Left renal pelvis (tissue), 4 donors: ENCODE results near the gene PCDH1. TPM values are rescaled to one million over a fixed set of nuclear protein-coding genes. Genes with fewer than 3 reads are reported as not detected.
"Not testable (repeated sequence)": the region's sequence is repeated elsewhere in the genome, so short reads cannot be mapped to it uniquely, and the experiment has no call there.

ENCODE experiments used
- DNase-seq, 4 donors: peaks; one replicate each; pipeline ENCODE4 v3.0.0-alpha.2; 2013; ENCODE audit warnings: low read depth in 4 of 4, low spot score in 3 of 4
- polyA plus RNA-seq, 4 donors: library from polyadenylated mRNA; unstranded; fragments of 120-200 nt; gene quantifications; one replicate each; pipeline ENCODE4 v1.2.1, GENCODE V29; 2013; ENCODE audit not compliant: insufficient read length in 4 of 4

Gene PCDH1
- polyA plus RNA-seq, 4 donors, result 8.8 to 24.9 (median 23.2) TPM

DNA sequence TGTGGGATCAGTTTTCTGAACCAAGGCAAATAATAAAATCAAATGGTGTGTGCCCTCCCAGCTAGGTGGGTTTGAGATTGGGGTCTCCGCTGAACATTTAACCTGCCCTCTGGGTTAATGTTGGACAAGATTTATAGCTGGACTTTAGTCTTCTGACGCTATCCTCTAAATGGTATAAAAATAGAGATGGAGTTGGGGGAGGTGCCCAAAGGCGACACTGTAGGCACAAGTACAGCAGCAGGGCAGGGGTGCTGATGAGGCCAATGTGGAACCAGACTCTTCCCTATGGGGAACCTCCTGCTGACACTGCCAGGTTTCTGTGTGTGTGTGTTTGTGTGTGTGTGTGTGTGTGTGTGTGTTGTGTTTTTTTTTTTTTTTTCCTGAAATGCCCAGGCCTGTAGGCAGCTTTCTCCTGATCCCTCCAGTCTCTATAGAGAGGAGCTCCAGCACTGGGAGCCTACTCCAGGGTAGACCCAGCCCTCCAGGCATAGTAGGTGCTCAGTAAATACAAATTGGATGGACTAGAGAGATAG lies 37.9 kb downstream of the PCDH1 start:
- no peak for DNase-seq

DNA sequence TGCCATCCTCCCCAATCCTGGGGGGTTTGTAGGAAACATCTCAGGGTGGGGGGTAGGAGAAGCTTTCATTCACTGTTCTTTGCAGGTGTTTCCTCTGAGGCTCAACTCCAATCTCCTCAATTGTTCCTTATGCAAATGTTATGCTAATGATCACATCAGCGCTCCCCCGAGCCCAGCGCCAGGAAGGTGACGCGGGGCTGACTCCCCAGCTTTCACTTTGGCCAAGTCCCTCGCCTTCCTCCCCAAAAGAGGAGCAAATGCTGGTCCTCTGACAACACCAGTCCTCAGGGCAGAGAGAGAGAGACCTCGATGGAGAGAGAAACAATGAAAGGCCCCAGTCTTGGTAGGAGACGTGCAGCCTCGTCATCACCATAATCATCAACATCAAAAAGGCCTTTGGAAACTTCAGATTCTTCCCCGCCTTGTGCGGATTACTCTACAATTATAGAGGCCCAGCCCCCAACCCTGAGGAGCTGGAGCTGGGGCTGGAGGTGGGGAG lies 39.1 kb downstream of the PCDH1 start:
- DNase-seq, result no peak

DNA sequence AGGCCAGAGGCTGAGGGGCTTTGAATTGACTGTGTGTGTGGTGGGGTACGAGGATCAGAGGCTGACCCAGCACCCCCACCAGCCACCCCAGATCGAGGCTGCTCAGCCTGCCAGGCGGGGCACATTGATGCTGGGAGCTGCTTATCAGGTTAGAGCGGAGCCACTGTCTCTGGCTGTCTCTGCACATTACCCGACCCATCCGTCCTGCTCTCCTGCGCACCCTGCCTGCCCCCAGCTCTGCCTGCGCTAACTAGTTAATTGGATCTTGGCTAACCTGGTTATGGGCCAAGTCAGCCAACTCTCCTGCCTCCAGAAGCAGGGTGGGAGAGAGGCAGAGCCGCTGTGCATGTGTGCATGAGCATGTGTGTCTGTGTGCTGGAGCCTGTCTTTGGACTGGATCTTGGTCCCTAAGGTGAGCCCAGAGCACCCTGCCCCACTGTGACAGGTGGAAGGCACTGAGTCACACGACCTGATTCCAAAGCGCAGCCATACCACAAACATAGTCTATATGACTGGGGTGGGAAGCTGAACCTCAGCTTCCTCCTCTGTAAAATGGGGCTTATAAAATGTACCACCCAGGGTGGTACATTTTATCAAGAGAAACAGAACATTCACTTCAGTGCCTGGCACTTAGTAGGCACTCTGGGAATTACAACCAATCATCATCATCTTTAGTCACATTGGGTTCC lies 39.7 kb downstream of the PCDH1 start:
- no peak for DNase-seq

DNA sequence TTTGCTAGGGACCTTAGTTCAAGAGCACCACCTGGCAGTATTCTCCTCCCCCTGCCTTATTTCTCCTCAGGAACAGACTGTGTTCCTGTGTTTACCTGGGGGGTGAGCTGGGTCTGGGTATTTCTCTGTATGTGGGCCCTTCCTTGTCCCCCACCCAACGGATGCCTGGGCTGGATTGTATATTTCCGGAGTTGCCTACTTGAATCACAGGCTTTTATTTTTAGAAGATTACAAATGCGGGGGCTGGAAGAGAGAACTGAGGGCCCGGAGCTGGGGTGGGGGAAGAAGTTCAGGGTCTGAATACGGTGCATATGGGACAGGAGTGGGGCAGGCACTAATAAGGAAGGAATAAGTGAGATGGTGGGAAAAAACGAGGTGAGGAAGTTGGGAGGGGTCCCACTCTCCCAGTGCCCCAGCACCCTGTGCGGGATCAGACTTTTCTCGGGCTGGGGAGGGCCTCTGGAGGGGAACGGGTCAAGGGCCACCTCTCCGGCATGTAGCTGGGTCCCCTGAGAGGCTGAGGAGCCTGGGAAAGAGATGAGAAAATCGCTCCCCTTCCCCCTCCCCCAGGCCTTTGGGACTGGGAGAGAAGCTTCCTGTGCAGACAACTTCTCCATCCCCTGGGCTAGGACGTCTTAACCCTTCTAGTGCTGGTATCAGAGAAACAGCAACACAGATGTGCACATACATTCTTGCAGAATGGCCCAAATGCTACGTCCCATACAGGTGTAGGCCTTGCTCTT lies 42.1 kb downstream of the PCDH1 start:
- no peak for DNase-seq

DNA sequence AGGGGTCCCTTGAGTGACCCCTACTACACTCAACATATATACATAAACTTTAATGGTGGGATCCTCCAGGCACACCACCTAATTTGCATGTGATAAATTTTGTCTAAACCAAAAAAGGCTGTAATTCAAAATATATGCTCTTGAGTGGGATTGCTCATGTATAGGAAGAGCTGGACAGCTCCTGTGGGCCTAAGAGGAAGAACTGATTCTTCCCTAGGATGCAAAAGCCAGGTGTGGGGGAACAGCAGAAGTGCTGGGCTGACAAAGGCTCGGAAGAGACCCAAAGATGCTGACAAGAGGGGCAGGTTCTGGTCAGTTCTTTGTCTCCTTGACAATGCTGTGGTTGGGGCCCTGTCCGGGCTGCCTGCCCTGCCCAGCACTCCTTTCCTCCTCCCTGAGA lies 43.9 kb downstream of the PCDH1 start:
- DNase-seq, result no peak

DNA sequence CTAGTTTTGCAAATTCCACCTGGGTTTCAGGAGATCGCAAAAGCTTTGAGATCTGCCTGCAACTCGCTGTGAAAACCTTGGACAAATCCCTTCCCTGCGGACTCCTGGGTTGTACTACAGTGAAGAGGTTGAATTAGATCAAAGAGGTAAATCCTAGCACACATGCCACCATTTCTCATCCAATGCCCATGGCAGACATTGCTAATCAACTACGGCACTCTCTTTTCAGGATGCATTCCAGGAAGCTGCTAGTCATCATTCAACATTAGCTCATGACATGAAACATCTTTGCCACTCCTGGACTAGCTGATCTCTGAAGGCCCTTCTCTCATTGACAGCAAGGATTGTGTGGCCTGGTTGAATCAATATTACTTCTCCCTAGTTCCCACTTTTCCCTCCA lies 46.1 kb downstream of the PCDH1 start:
- no peak for DNase-seq

DNA sequence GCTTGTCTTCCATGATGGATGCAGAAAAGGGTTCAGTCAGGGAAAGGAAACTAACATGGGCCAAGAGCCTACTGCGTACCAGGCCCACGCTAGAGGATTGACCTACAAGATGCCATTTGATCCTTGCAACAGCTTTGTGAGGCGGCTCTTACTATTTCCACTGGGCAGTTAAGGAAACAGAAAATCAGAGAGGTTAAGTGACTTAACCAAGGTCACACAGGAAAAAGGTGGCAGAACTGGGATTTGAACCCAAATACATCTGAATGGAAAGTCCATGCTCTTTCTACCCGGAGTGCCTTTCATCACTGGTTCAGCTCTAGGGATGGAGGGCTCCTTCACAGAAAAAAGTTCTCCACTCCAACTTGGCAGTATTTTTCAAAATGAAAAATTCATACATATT lies 50.0 kb downstream of the PCDH1 start:
- DNase-seq, result no peak

DNA sequence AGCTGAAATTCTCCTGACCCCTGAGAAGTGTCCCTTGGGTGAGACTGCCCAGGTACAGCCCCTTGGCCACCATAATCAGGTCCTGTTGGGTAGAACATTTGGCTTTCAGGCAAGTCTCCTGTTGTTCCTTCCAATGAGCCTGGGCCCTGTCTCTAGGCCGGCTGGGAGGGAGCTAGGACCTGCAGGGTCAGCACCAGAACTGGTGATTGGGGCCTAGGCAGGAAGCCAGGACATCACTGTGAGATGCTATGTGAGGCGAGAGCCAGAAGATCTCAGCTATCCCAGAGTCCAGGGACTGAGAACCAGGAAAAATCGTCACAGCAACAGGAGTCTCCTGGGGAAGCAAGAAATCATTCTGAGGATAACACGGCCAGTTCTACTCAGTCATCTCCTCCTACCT lies 51.5 kb downstream of the PCDH1 start:
- DNase-seq, result no peak

DNA sequence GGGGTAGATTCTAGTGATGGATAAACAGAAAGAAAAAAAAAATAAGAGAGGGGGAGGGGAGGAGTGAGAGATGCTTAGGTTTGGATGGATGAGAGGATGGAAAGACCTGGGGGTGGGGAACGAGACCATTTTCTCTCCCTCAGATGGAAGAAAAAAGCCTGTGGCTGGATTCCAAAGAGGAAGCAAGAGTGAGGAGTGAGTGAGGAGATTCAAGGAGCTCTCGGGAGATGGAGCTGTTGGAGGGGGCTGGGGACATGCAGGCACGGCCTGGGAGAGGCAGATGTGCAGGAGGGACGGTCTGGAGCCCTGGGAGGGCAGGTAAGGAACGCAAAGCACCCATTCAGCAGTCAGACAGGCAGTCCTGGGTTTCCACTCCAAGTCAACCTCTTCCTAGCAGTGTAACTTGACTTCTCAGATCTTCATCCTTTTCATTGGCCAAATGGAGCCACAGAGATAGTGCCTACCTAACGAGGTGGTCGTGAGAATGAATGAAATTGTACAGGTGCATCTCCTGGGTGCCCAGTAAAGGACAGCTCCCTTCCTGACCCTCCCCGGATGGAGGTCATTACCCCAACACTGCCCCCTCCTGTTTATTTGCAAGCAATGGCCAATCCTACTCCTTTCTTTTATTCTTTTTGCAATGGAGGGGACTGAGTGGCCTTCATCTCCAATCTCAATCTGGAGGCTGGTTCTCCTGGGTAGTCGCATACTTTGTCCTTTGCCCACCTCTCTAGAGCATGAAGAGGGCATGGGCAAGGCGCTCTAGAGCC lies 52.2 kb downstream of the PCDH1 start:
- DNase-seq, result no peak

DNA sequence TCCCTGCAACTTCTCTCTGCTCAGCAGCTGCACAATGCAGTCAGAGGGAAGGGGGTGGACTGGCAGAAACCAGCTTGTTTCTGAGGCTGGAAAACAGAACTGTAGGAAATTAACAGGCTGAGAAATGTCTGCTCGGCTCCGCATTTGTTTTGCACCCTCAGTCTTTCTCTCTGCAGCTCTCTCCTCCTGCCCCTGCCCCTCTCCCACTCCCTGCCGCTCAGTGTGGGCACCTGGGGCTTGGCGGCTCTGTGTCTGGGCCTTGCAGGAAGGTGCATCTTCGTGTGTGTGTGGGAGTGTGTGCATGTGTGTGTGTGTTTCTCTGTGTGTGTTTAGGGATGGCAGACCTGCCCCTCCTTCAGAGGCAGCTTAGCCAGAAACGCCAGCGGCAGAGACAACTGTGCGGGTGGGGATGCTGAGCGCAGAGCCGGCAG lies 53.0 kb downstream of the PCDH1 start:
- DNase-seq, result no peak

DNA sequence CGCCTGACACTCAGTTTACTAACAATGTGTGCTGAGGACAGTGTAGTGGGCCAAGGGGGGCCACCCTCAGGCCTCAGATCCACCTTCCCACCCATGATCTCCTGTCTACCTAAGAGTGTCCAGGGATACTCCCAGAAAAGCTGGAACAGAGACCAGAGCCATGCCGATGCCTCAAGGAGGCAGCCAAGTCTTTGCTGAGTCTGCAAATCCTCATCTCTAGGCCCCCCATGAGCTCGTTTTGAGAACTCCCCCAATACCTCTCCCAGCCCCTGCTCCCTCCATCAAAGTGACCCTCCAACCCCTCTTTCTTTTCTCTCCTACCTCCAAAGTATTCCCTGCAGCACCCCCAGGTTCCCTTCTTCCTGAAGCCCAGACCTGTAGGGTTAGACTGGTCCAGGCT lies 53.5 kb downstream of the PCDH1 start:
- no peak for DNase-seq

DNA sequence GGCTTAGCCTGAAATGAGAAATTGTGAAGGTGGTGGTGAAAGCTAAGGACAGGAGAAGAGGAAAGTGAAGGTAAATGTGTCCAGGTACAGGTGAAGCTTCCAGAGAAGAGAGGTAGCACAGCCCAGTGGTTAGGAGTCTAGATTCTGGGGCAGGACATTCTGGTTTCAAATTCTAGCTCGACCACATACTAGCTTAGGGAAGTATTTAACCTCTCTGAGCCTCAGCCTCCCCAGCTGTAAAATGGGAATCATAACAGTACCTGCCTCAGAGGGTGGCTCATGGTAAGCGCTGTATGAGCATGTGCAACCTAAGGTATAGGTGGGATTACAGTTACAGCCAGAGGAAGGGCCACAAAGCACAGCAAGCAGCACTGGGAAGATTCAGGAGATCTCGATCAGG lies 55.2 kb downstream of the PCDH1 start:
- no peak for DNase-seq

DNA sequence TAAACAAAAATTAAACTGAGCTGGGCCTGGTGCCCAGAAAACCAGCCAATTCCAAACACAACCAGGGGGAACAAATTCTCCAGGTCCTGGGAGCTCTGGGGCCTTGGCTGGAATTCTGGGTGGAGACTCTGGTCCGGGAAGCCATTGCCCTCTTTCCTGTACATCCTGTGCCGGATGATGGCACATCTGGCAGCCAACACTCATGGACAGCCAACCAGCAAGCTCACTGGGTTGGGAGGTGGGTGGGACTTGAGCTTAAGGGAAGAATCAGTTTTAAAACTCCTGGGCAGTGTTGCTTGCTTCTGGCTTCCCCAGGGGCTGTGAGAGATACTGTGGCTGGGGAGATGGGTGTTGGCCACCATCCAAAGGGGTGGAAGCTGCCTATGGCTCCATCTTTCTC lies 56.1 kb downstream of the PCDH1 start:
- no peak for DNase-seq

DNA sequence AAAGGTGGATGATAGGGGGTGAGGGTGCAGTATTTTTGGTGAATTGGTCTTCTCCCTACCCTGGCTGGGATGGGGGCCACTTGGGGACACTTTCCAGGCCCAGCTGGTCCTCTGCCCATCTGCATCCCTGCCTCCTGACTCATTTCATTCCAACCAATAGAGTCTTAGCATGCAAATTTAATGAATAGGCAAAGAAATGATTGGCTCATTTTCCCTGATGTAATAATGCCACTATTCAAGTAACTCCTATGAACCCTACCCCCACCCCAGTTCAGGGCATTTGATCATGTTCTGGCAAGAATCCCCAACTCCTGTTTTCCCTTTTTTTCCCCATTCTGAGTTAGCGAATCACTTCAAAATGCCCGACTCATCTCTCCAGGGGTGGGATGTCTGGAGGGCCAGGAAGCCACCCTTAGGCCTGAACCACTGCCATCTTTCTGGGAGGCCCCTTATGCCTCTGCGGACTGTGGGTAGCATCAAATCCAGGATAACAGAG lies 56.7 kb downstream of the PCDH1 start:
- no peak for DNase-seq

DNA sequence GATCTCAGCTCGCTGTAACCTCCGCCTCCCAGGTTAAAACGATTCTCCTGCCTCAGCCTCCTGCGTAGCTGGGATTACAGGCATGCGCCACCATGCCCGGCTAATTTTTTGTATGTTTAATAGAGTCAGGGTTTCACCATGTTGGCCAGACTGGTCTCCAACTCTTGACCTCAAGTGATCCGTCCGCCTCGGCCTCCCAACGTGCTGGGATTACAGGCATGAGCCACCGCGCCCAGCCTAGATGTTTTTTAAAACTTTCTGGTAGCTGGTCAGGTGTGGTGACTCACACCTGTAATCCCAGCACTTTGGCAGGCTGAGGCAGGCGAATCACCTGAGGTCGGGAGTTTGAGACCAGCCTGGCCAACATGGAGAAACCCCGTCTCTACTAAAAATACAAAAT lies 57.5 kb downstream of the PCDH1 start:
- DNase-seq, result not testable (repeated sequence)

DNA sequence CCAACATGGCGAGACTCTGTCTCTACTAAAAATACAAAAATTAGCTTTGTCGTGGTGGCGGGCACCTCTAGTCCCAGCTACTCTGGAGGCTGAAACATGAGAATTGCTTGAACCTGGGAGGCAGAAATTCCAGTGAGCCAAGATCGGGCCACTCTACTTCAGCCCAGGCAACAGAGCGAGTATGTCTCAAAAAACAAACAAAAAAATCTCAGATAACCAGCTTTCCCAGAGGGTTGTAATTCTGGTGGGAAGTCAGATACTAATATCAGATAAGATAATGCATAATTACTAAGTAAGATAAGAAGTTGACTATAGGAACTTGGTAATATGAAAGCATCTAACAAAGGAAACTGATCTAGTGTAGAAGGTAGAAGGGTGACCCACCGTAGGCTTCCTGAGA lies 60.6 kb downstream of the PCDH1 start:
- no peak for DNase-seq

DNA sequence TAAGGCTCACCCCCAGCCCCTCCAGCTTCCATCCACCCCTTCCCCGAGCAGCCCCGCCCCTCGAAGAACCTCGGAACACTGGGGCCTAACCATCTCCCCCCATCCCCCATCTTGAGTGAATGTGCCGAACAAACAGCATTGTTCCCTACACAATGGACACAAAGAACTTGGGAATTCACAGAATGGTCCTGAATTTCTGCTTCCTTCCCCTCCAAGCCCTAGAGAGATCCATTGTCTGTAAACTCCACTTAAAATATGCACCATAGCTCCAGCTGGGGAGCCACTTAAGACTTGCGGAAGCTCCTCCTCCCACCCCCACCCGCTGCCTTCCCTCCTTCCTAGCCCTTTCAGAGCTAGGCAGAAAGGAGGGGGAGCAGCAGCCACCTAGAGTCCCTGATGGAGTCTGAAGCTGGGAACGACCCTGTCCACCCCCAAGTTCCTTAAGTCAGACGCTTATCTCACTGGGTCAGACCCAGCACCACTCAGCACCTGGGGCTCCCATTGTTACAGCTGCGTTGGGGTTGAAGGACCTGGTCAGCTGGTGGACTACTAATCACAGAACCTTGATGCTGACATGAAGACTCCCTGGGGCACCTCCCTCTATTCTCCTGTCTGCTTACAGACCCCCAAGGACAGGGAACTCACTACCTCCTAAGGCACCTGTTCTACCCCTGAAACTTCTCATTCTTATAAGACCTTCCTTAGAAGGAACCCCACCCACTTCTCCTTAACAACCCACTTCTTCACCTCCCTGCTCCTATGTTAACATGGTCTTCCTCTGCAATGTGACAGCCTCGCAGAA lies 61.4 kb downstream of the PCDH1 start:
- DNase-seq, result no peak

DNA sequence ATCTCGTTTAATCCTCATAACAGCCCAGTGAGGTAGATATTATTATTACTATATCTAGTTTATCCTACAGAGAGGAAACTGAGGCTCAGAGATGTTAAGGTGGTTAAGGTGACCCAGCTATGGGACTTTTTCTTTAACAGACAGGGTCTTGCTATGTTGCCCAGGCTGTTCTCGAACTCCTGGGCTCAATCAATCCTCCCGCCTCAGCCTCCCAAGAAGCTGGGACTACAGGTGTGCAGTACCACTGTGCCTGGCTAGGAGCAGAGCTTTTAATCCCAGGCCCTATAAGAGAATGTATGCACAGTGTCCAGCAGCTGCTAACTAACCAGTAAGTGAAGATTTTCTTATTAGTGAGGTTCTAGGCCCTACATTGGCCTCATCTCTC lies 62.4 kb downstream of the PCDH1 start:
- no peak for DNase-seq

DNA sequence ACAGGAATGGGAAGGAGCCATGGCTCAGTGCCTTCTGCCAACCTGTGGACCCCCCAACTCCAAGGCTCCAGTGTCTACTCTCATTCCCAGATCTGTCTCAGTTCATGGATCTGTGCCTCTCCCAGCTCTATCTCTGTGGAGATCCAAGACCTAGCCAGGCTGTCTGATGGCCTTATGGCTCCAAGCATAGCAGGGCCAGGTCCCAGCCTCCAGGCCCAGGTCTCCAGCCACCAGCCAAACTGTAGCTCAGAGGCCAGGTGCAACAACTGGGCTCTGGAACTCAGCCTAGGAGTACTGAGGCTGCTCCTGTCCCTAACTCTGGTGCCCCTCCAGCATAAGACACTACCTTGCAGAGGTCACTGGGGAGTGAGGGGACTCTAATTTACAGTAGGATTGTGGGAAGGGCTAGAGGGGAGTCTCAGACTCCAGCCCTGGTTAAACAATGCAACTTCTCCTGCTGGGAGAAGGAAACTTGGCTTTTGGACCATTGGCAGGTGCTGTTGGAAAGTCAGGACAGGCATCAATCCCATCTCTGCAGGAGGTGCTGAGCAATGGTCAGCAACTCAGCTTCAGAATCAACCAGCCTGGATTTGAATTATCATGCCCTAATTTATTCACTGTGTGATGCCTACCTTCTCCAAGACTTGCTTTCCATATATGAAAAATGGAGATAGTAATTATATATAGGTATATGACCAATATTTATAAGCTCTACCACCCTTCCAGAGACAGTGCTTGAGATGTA lies 63.0 kb downstream of the PCDH1 start:
- no peak for DNase-seq
